ENCODE results near the gene ACAP3.
"Not testable (repeated sequence)": the region's sequence is repeated elsewhere in the genome, so short reads cannot be mapped to it uniquely, and the experiment has no call there.

Gene ACAP3

GRCh38 chr1:1318131-1318652 is 10.5 kb upstream of the ACAP3 start:
- H3K4me1 ChIP-seq (ENCODE audit: control insufficient read depth, insufficient read depth, low read length), result peaks cover 10% of the 10 kb centered on the region
- no peak overlapping the region for H3K9ac ChIP-seq (ENCODE audit: low read depth, low read length)
- H3K27me3 ChIP-seq (ENCODE audit: control insufficient read depth, insufficient read depth, low read length), result no peaks in the 10 kb centered on the region
- H3K9me3 ChIP-seq (ENCODE audit: control insufficient read depth, insufficient read depth, low read length), result no peaks in the 10 kb centered on the region
- H3K4me3 ChIP-seq (ENCODE audit: low read depth, low read length), result no peak overlapping the region
- H3K36me3 ChIP-seq (ENCODE audit: control insufficient read depth, insufficient read depth, low read length), result peaks cover 58% of the 10 kb centered on the region
- no peak overlapping the region for H3K27ac ChIP-seq (ENCODE audit: low read depth, low read length)

DNA sequence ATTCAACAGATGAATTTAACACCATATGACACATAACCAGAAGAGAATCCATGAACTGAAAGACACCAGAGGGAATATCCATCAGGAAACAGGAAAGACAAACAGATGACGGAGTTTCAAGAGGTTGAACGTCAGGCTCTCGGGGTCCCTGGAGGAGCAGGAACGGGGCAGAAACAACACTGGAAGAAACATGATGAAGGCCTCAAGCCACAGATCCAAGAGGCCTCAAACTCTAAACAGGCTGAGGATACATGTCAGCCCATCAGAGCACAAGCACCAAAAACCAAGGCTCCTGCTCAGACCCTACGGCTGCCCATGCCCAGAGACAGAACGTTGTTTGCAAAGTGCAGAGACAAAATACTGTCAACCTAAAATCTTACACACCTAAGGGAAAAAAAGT is 9.7 kb upstream of the ACAP3 start:
- Histone ChIP-seq H3K4me3 (ENCODE audit: low read depth, low read length) (no peak overlapping the region), H3K27me3 (ENCODE audit: control insufficient read depth, insufficient read depth, low read length) (no peaks in the 10 kb centered on the region), H3K36me3 (ENCODE audit: control insufficient read depth, insufficient read depth, low read length) (peaks cover 61% of the 10 kb centered on the region), H3K9ac (ENCODE audit: low read depth, low read length) (no peak overlapping the region), H3K9me3 (ENCODE audit: control insufficient read depth, insufficient read depth, low read length) (no peaks in the 10 kb centered on the region), H3K4me1 (ENCODE audit: control insufficient read depth, insufficient read depth, low read length) (peaks cover 10% of the 10 kb centered on the region), H3K27ac (ENCODE audit: low read depth, low read length) (no peak overlapping the region)

- not testable (repeated sequence) for H3K27ac ChIP-seq (ENCODE audit: low read depth, low read length); H3K9me3 ChIP-seq (ENCODE audit: control insufficient read depth, insufficient read depth, low read length); H3K9ac ChIP-seq (ENCODE audit: low read depth, low read length); H3K27me3 ChIP-seq (ENCODE audit: control insufficient read depth, insufficient read depth, low read length); H3K4me3 ChIP-seq (ENCODE audit: low read depth, low read length)
- Histone ChIP-seq H3K36me3 (ENCODE audit: control insufficient read depth, insufficient read depth, low read length) (peaks cover 67% of the 10 kb centered on the region), H3K4me1 (ENCODE audit: control insufficient read depth, insufficient read depth, low read length) (peaks cover 10% of the 10 kb centered on the region)
These were observed 8.5 kb upstream of the ACAP3 start for GRCh38 chr1:1316199-1316598.

GRCh38 chr1:1315435-1315954 is 7.8 kb upstream of the ACAP3 start:
- no peak overlapping the region; the same call in 1 of the 2 replicates for H3K4me3 ChIP-seq (ENCODE audit: low read depth, low read length)
- H3K27ac ChIP-seq (ENCODE audit: low read depth, low read length), result peak overlapping the region; percentile 81
- no peaks in the 10 kb centered on the region for H3K9me3 ChIP-seq (ENCODE audit: control insufficient read depth, insufficient read depth, low read length)
- peak overlapping the region; percentile 55; the same call in 1 of the 2 replicates for H3K9ac ChIP-seq (ENCODE audit: low read depth, low read length)
- no peaks in the 10 kb centered on the region for H3K27me3 ChIP-seq (ENCODE audit: control insufficient read depth, insufficient read depth, low read length)
- H3K36me3 ChIP-seq (ENCODE audit: control insufficient read depth, insufficient read depth, low read length), result peaks cover 71% of the 10 kb centered on the region
- peaks cover 10% of the 10 kb centered on the region for H3K4me1 ChIP-seq (ENCODE audit: control insufficient read depth, insufficient read depth, low read length)

- Histone ChIP-seq H3K9me3 (ENCODE audit: control insufficient read depth, insufficient read depth, low read length) (no peaks in the 10 kb centered on the region), H3K36me3 (ENCODE audit: control insufficient read depth, insufficient read depth, low read length) (peaks cover 71% of the 10 kb centered on the region), H3K27ac (ENCODE audit: low read depth, low read length) (peak overlapping the region; percentile 81), H3K4me1 (ENCODE audit: control insufficient read depth, insufficient read depth, low read length) (peaks cover 15% of the 10 kb centered on the region), H3K27me3 (ENCODE audit: control insufficient read depth, insufficient read depth, low read length) (no peaks in the 10 kb centered on the region), H3K9ac (ENCODE audit: low read depth, low read length) (peak overlapping the region; percentile 55; the same call in 1 of the 2 replicates), H3K4me3 (ENCODE audit: low read depth, low read length) (no peak overlapping the region; the same call in 1 of the 2 replicates)
These were observed 7.1 kb upstream of the ACAP3 start for GRCh38 chr1:1314678-1315335.

DNA sequence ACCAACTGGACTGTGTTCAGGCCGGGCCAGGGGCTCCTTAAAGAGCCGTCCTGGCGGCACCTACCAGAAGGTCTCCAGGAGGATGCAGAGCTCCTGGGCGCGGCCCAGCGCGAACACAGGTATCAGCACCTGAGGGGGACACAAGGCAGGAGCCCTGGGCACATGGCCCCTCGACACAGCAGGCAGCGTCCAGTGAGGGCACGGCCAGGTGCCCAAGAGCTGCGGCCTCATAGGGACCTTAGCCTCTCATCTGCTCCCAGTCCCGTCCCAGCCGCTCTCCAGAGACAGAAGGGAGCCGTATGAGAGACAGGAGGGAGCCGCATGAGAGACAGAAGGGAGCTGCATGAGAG is 6.5 kb upstream of the ACAP3 start:
- H3K36me3 ChIP-seq (ENCODE audit: control insufficient read depth, insufficient read depth, low read length), result peaks cover 65% of the 10 kb centered on the region
- peaks cover 20% of the 10 kb centered on the region for H3K4me1 ChIP-seq (ENCODE audit: control insufficient read depth, insufficient read depth, low read length)
- no peak overlapping the region for H3K9ac ChIP-seq (ENCODE audit: low read depth, low read length)
- H3K27ac ChIP-seq (ENCODE audit: low read depth, low read length), result no peak overlapping the region
- H3K27me3 ChIP-seq (ENCODE audit: control insufficient read depth, insufficient read depth, low read length), result no peaks in the 10 kb centered on the region
- no peaks in the 10 kb centered on the region for H3K9me3 ChIP-seq (ENCODE audit: control insufficient read depth, insufficient read depth, low read length)
- no peak overlapping the region for H3K4me3 ChIP-seq (ENCODE audit: low read depth, low read length)

GRCh38 chr1:1313500-1314236 is 5.9 kb upstream of the ACAP3 start:
- H3K4me1 ChIP-seq (ENCODE audit: control insufficient read depth, insufficient read depth, low read length), result peaks cover 20% of the 10 kb centered on the region
- no peaks in the 10 kb centered on the region for H3K9me3 ChIP-seq (ENCODE audit: control insufficient read depth, insufficient read depth, low read length)
- no peaks in the 10 kb centered on the region for H3K27me3 ChIP-seq (ENCODE audit: control insufficient read depth, insufficient read depth, low read length)
- H3K36me3 ChIP-seq (ENCODE audit: control insufficient read depth, insufficient read depth, low read length), result peaks cover 59% of the 10 kb centered on the region
- no peak overlapping the region for H3K4me3 ChIP-seq (ENCODE audit: low read depth, low read length)
- H3K9ac ChIP-seq (ENCODE audit: low read depth, low read length), result no peak overlapping the region
- no peak overlapping the region for H3K27ac ChIP-seq (ENCODE audit: low read depth, low read length)

GRCh38 chr1:1312450-1313314 is 5.0 kb upstream of the ACAP3 start:
- Histone ChIP-seq H3K9ac (ENCODE audit: low read depth, low read length) (no peak overlapping the region), H3K27ac (ENCODE audit: low read depth, low read length) (no peak overlapping the region), H3K4me1 (ENCODE audit: control insufficient read depth, insufficient read depth, low read length) (peaks cover 20% of the 10 kb centered on the region), H3K9me3 (ENCODE audit: control insufficient read depth, insufficient read depth, low read length) (no peaks in the 10 kb centered on the region), H3K36me3 (ENCODE audit: control insufficient read depth, insufficient read depth, low read length) (peaks cover 58% of the 10 kb centered on the region), H3K27me3 (ENCODE audit: control insufficient read depth, insufficient read depth, low read length) (no peaks in the 10 kb centered on the region), H3K4me3 (ENCODE audit: low read depth, low read length) (no peak overlapping the region)

GRCh38 chr1:1311107-1312104 is 3.7 kb upstream of the ACAP3 start:
- Histone ChIP-seq H3K27me3 (ENCODE audit: control insufficient read depth, insufficient read depth, low read length) (no peaks in the 10 kb centered on the region; the same call in 1 of the 2 replicates), H3K4me3 (ENCODE audit: low read depth, low read length) (no peak overlapping the region), H3K27ac (ENCODE audit: low read depth, low read length) (no peak overlapping the region), H3K4me1 (ENCODE audit: control insufficient read depth, insufficient read depth, low read length) (peaks cover 29% of the 10 kb centered on the region), H3K36me3 (ENCODE audit: control insufficient read depth, insufficient read depth, low read length) (peaks cover 52% of the 10 kb centered on the region), H3K9me3 (ENCODE audit: control insufficient read depth, insufficient read depth, low read length) (no peaks in the 10 kb centered on the region), H3K9ac (ENCODE audit: low read depth, low read length) (no peak overlapping the region)

Measured in HUES48 (cell line).